ENCODE measurements around the gene KRT86. TPM values are rescaled to one million over a fixed set of nuclear protein-coding genes. Genes with fewer than 3 reads are reported as not detected.

KRT86 gene
- total and polyA plus RNA-seq, 9 of the 15 experiments (the other 6 are each of a cell fraction or from before 2014, with no cell fraction given): not detected

- H3K9me3 ChIP-seq (replicated peaks; ENCODE audit: control insufficient read depth, insufficient read depth, low read depth, low read length): no peaks in the 10 kb centered on the region
Measured at GRCh38 chr12:52253391-52254179, 20.9 kb upstream of the KRT86 start.

More at GRCh38 chr12:52253391-52254179, 20.9 kb upstream of the KRT86 start:
- no peak overlapping the region for H2AFZ ChIP-seq (ENCODE audit: low read depth, low read length)
- in situ Hi-C loops (cut with MboI) (no loop called here), intact Hi-C loops (cut with micrococcal nuclease) (no loop called here)
- H3K36me3 ChIP-seq (ENCODE audit: control insufficient read depth, insufficient read depth, low read length): no peaks in the 10 kb centered on the region
- H3K4me1 ChIP-seq (replicated peaks in 1 of 2; ENCODE audit: control insufficient read depth in 2 of 2, insufficient read depth in 2 of 2, low read length in 2 of 2): peaks cover 0 to 3% of the 10 kb centered on the region in 2 experiments; a peak in 1 of 5 replicates
- H3K9me1 ChIP-seq (ENCODE audit: control insufficient read depth, insufficient read depth, low read length): no peaks in the 10 kb centered on the region
- peaks cover 33 to 72% of the 10 kb centered on the region in 2 experiments for H3K27me3 ChIP-seq (ENCODE audit: control insufficient read depth in 2 of 2, insufficient read depth in 2 of 2, low read length in 2 of 2)
- H3K79me2 ChIP-seq (ENCODE audit: control insufficient read depth, insufficient read depth, low read length): no peaks in the 10 kb centered on the region
- BruUV-seq (replicated peaks): no TSS peak
- H3K27ac ChIP-seq (ENCODE audit: extremely low read depth, low read depth, low read length): no peak overlapping the region
- no peak overlapping the region for H3K4me2 ChIP-seq (ENCODE audit: insufficient read depth, low read length)
- FAIRE-seq (no peak), DNase-seq (ENCODE audit: extremely low read depth in 1 of 4, low spot score in 3 of 4) (no peak), ATAC-seq (no peak)
- TF ChIP-seq TCF15 (CRISPR knock-in tag; IDR thresholded peaks at IDR 0.05) (no peak), NR4A1 (CRISPR knock-in tag; IDR thresholded peaks at IDR 0.05) (no peak), NR4A1 (tag; IDR thresholded peaks at IDR 0.05) (no peak), GTF2B (IDR thresholded peaks at IDR 0.05; ENCODE audit: extremely low read depth, insufficient read length) (no peak), FOSL1 (tag; conservative IDR thresholded peaks at IDR 0.05) (no peak), ELK1 (CRISPR knock-in tag; IDR thresholded peaks at IDR 0.05) (no peak), PYGO2 (tag; IDR thresholded peaks at IDR 0.05) (no peak), ZNF280A (IDR thresholded peaks at IDR 0.05; ENCODE audit: low read depth, partially characterized antibody) (no peak), NRF1 (conservative IDR thresholded peaks at IDR 0.05 in 1 of 2, IDR thresholded peaks at IDR 0.05 in 1 of 2) (no peak), KAT7 (CRISPR knock-in tag; IDR thresholded peaks at IDR 0.05; ENCODE audit: borderline replicate concordance) (no peak), TEAD1 (CRISPR knock-in tag; IDR thresholded peaks at IDR 0.05) (no peak)
- POLR2A ChIA-PET: no interaction called here
- CTCF ChIA-PET (ENCODE audit: low intra/inter-chr PET ratio): no interaction called here
- H3K4me3 ChIP-seq: no peak overlapping the region
- no peak overlapping the region for H3K9ac ChIP-seq (ENCODE audit: insufficient read depth in 1 of 2, low read depth in 2 of 2, low read length in 2 of 2)
- 0 out of 2 replicates have a peak, but pooled peaks cover 11% of the 10 kb centered on the region for H4K20me1 ChIP-seq (replicated peaks; ENCODE audit: control insufficient read depth, insufficient read depth, low read length)
- 0% methylated on average over 14 of the region's 14 CpGs for WGBS (ENCODE audit: insufficient coverage, low coverage, missing lambda C conversion rate)
